HL-60 (cell line): ENCODE measurements around the gene HAO1.

Experiments used
- DNase-seq, 2 experiments: peaks; one replicate each; pipeline ENCODE4 v3.0.0-alpha.2; 2010 to 2020; ENCODE audit warnings: low read depth in 1 of 2, low spot score in 1 of 2
- H3K27ac ChIP-seq: fragments of 250-450 bp; sonication (Bioruptor Pico); replicated peaks from 2 replicates; pipeline ENCODE4 v1.5.1; 2020; ENCODE audit warnings: mild to moderate bottlenecking, moderate library complexity
- H3K27me3 ChIP-seq: fragments of 250-450 bp; sonication (Bioruptor Pico); 2 replicates; pipeline ENCODE4 v1.5.1; 2021; ENCODE audit warnings: mild to moderate bottlenecking, moderate library complexity; ENCODE audit not compliant: insufficient read depth, poor library complexity, severe bottlenecking
- H3K4me3 ChIP-seq: replicated peaks from 2 replicates; pipeline ENCODE4 v1.5.1; 2011; ENCODE audit warnings: mild to moderate bottlenecking, control low read depth, low read length; ENCODE audit not compliant: insufficient read depth
- CTCF ChIP-seq: IDR thresholded peaks from one replicate; pipeline ENCODE4 v1.5.1; 2011; ENCODE audit warnings: low read length, control low read depth, inconsistent platforms; ENCODE audit not compliant: insufficient read depth
- GABPA ChIP-seq: IDR thresholded peaks from 2 replicates; pipeline ENCODE4 v1.6.1; 2012; ENCODE audit warnings: low read depth
- POLR2AphosphoS5 ChIP-seq: IDR thresholded peaks from 2 replicates; pipeline ENCODE4 v1.6.1; 2012; ENCODE audit warnings: low read depth
- SPI1 ChIP-seq: IDR thresholded peaks from 2 replicates; pipeline ENCODE4 v1.6.1; 2012; ENCODE audit warnings: low read depth, mild to moderate bottlenecking, borderline replicate concordance
- TF ChIP-seq, protein P1 (sequence below): IDR thresholded peaks from 2 replicates; pipeline ENCODE4 v1.6.1; 2012; ENCODE audit warnings: low read depth; ENCODE audit not compliant: insufficient replicate concordance

Gene HAO1

DNA sequence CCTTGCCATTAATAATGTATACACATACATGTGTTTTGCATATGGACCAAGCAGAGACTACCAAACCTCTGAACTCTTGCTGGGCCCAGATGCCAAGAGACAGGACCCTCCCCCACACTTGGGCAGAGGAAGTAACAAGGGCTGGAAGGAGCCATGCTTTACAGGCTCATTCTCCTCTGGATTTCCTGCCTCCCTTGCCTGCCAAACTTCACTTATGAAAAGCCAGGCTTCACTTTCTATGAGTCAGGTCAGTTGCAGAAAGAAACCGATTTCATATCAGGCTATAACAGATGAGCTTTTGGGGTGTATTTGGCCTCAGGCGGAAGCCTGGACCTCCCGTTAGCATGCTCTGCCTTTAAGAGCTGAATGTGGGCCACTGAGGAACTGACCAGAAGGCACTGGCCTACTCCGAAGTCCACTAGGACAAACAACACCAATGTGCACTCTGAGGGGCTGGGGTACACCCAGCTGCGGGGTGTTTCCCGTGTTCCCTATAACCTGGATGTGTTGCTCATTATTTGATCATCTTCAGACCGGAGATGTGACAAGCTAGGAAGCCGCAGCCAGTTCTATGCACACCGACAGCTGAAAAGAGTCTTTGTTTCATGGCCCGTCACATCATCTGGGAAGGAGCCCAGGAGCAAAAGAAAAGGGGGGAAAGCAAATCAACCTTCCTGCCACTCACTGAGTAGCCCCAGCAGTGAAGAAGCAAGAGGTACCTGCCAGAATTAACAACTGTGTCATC lies 28.5 kb downstream of the HAO1 start:
- no peak overlapping the region for H3K27ac ChIP-seq
- H3K27me3 ChIP-seq = peaks cover 4% of the 10 kb centered on the region
- DNase-seq = no peak
- TF ChIP-seq, protein P1, sequence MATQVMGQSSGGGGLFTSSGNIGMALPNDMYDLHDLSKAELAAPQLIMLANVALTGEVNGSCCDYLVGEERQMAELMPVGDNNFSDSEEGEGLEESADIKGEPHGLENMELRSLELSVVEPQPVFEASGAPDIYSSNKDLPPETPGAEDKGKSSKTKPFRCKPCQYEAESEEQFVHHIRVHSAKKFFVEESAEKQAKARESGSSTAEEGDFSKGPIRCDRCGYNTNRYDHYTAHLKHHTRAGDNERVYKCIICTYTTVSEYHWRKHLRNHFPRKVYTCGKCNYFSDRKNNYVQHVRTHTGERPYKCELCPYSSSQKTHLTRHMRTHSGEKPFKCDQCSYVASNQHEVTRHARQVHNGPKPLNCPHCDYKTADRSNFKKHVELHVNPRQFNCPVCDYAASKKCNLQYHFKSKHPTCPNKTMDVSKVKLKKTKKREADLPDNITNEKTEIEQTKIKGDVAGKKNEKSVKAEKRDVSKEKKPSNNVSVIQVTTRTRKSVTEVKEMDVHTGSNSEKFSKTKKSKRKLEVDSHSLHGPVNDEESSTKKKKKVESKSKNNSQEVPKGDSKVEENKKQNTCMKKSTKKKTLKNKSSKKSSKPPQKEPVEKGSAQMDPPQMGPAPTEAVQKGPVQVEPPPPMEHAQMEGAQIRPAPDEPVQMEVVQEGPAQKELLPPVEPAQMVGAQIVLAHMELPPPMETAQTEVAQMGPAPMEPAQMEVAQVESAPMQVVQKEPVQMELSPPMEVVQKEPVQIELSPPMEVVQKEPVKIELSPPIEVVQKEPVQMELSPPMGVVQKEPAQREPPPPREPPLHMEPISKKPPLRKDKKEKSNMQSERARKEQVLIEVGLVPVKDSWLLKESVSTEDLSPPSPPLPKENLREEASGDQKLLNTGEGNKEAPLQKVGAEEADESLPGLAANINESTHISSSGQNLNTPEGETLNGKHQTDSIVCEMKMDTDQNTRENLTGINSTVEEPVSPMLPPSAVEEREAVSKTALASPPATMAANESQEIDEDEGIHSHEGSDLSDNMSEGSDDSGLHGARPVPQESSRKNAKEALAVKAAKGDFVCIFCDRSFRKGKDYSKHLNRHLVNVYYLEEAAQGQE = no peak
- TF ChIP-seq POLR2AphosphoS5 = no peak
- no peak for TF ChIP-seq SPI1
- no peak for TF ChIP-seq GABPA
- no peak for TF ChIP-seq CTCF
- H3K4me3 ChIP-seq = no peak overlapping the region

DNA sequence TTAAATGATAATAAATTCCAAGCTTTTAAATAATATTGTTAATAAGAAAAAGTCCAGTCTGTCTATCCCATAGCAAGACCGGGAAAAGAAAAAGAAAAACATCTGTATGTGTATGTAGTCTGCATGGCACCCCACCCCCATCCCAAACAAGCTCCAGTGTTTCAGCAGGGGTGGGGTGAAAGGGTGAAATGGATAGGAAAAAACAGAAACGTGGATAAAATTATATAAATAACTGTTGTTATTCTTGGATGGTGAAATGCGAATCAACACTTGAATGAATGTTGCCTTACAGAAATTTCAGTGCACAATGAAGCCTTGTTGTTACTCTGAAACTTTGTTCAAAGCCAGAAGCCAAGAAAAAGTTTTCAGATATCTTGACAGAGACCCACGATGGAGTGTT lies 31.4 kb downstream of the HAO1 start:
- no peak overlapping the region for H3K4me3 ChIP-seq
- no peak overlapping the region for H3K27ac ChIP-seq
- no peak for DNase-seq
- TF ChIP-seq SPI1 = no peak
- TF ChIP-seq, protein P1 = no peak
- no peak for TF ChIP-seq GABPA
- TF ChIP-seq CTCF = no peak
- no peak for TF ChIP-seq POLR2AphosphoS5
- H3K27me3 ChIP-seq = peaks cover 6% of the 10 kb centered on the region

- Histone ChIP-seq H3K27ac (no peak overlapping the region), H3K27me3 (peaks cover 6% of the 10 kb centered on the region), H3K4me3 (no peak overlapping the region)
- no peak for DNase-seq
- TF ChIP-seq SPI1 = no peak
- TF ChIP-seq, protein P1 = no peak
- TF ChIP-seq CTCF = no peak
- no peak for TF ChIP-seq GABPA
- no peak for TF ChIP-seq POLR2AphosphoS5
Measured at GRCh38 chr20:7903429-7903828, 36.8 kb downstream of the HAO1 start.
